ENCODE data around the gene FBLN5. TPM values are rescaled to one million over a fixed set of nuclear protein-coding genes. Genes with fewer than 3 reads are reported as not detected.

The FBLN5 gene
- total RNA-seq, 1 experiment from 2014 or later, result 3.3 TPM

GRCh38 chr14:91975763-91976162 is 28.3 kb upstream of the FBLN5 start:
- RAD21 ChIA-PET (ENCODE audit: low non-redundant PET in 1 of 2, low total read pairs in 2 of 2, uncharacterized antibody in 2 of 2, unreplicated experiment in 2 of 2), result no interaction called here
- no peaks in the 10 kb centered on the region for H3K9me2 ChIP-seq (ENCODE audit: insufficient read depth)
- intact Hi-C loops (cut with micrococcal nuclease), result no loop called here
- peaks cover 0 to 10% of the 10 kb centered on the region in 2 experiments; a peak in 3 of 4 replicates for H3K4me1 ChIP-seq (ENCODE audit: control insufficient read depth in 1 of 2, insufficient read depth in 2 of 2, low read length in 2 of 2)
- no peak for ATAC-seq
- no peak overlapping the region for H3K4me3 ChIP-seq (replicated peaks in 1 of 2; ENCODE audit: low read depth in 1 of 2, low read length in 2 of 2)
- no peak overlapping the region for H3K27ac ChIP-seq (ENCODE audit: low read depth, low read length)
- no peaks in the 10 kb centered on the region for H4K20me1 ChIP-seq (ENCODE audit: insufficient read depth)
- H3K36me3 ChIP-seq (ENCODE audit: control insufficient read depth in 1 of 2, insufficient read depth in 2 of 2, low read length in 2 of 2), result peaks cover 0 to 7% of the 10 kb centered on the region in 2 experiments; a peak in 1 of 4 replicates
- H3K9ac ChIP-seq (ENCODE audit: low read length), result no peak overlapping the region
- H3K27me3 ChIP-seq (ENCODE audit: insufficient read depth, low read length), result no peaks in the 10 kb centered on the region
- no TSS peak for BruUV-seq (replicated peaks)
- CTCF ChIA-PET, result interaction anchor here (0.8 to 3.7 kb wide), 2 partner anchors 21 to 326 kb away, joined by 3 to 18 read pairs; no protein-coding TSS in a partner anchor
- POLR2A ChIA-PET, result no interaction called here
- no peaks in the 10 kb centered on the region for H3K79me2 ChIP-seq (ENCODE audit: insufficient read depth, low read length)
- H3K9me3 ChIP-seq (ENCODE audit: control insufficient read depth in 1 of 2, insufficient read depth in 1 of 2, low read depth in 1 of 2, low read length in 2 of 2), result no peaks in the 10 kb centered on the region
- H3K4me2 ChIP-seq (ENCODE audit: low read length), result no peak overlapping the region
- TF ChIP-seq POLR2A (IDR thresholded peaks at IDR 0.05; ENCODE audit: borderline replicate concordance, extremely low read depth, insufficient read depth, insufficient read length) (no peak), CEBPB (IDR thresholded peaks at IDR 0.05; ENCODE audit: low read depth) (no peak), ZNF274 (IDR thresholded peaks at IDR 0.05; ENCODE audit: low read depth, low read length) (no peak), EZH2 (IDR thresholded peaks at IDR 0.05) (no peak), ATF3 (IDR thresholded peaks at IDR 0.05) (no peak), POLR2AphosphoS5 (IDR thresholded peaks at IDR 0.05; ENCODE audit: low read depth, low read length) (no peak), JUND (IDR thresholded peaks at IDR 0.05) (no peak), RAD21 (IDR thresholded peaks at IDR 0.05; ENCODE audit: low read depth) (no peak), YY1 (IDR thresholded peaks at IDR 0.05; ENCODE audit: extremely low read depth, insufficient replicate concordance, low read depth, low read length) (no peak)
- no peak for DNase-seq (ENCODE audit: low read depth, low spot score)
- no peak overlapping the region for H2AFZ ChIP-seq (ENCODE audit: low read depth, low read length, poor library complexity, severe bottlenecking)

- BruUV-seq (replicated peaks), result no TSS peak
- Histone ChIP-seq H3K9me2 (ENCODE audit: insufficient read depth) (no peaks in the 10 kb centered on the region), H3K79me2 (ENCODE audit: insufficient read depth, low read length) (no peaks in the 10 kb centered on the region), H3K4me3 (replicated peaks in 1 of 2; ENCODE audit: low read depth in 1 of 2, low read length in 2 of 2) (no peak overlapping the region), H3K4me2 (ENCODE audit: low read length) (no peak overlapping the region), H3K27ac (ENCODE audit: low read depth, low read length) (no peak overlapping the region), H4K20me1 (ENCODE audit: insufficient read depth) (no peaks in the 10 kb centered on the region), H2AFZ (ENCODE audit: low read depth, low read length, poor library complexity, severe bottlenecking) (no peak overlapping the region), H3K9ac (ENCODE audit: low read length) (no peak overlapping the region), H3K27me3 (ENCODE audit: insufficient read depth, low read length) (no peaks in the 10 kb centered on the region), H3K36me3 (ENCODE audit: control insufficient read depth in 1 of 2, insufficient read depth in 2 of 2, low read length in 2 of 2) (peaks cover 0 to 16% of the 10 kb centered on the region in 2 experiments; a peak in 1 of 4 replicates), H3K4me1 (ENCODE audit: control insufficient read depth in 1 of 2, insufficient read depth in 2 of 2, low read length in 2 of 2) (no peaks in the 10 kb centered on the region), H3K9me3 (ENCODE audit: control insufficient read depth in 1 of 2, insufficient read depth in 1 of 2, low read depth in 1 of 2, low read length in 2 of 2) (no peaks in the 10 kb centered on the region)
- no peak for ATAC-seq
- ChIA-PET POLR2A (no interaction called here), RAD21 (ENCODE audit: low non-redundant PET in 1 of 2, low total read pairs in 2 of 2, uncharacterized antibody in 2 of 2, unreplicated experiment in 2 of 2) (no interaction called here), CTCF (interaction anchor here (0.5 kb wide), 1 partner anchor 1786 kb away, joined by 3 read pairs; no protein-coding TSS in a partner anchor)
- no peak for DNase-seq (ENCODE audit: low read depth, low spot score)
- no peak for TF ChIP-seq MAX (IDR thresholded peaks at IDR 0.05)
- no peak for TF ChIP-seq SIN3A (IDR thresholded peaks at IDR 0.05; ENCODE audit: low read depth)
- TF ChIP-seq ZFX (IDR thresholded peaks at IDR 0.05), result no peak
- TF ChIP-seq POLR2A (IDR thresholded peaks at IDR 0.05; ENCODE audit: borderline replicate concordance, extremely low read depth, insufficient read depth, insufficient read length), result no peak
- no peak for TF ChIP-seq SP1 (IDR thresholded peaks at IDR 0.05; ENCODE audit: low read depth)
- TF ChIP-seq SRF (IDR thresholded peaks at IDR 0.05; ENCODE audit: low read depth), result no peak
- no peak for TF ChIP-seq ATF3 (IDR thresholded peaks at IDR 0.05)
- TF ChIP-seq ZBTB33 (IDR thresholded peaks at IDR 0.05; ENCODE audit: extremely low read depth, insufficient replicate concordance, low read length), result no peak
- TF ChIP-seq EZH2phosphoT487 (IDR thresholded peaks at IDR 0.05; ENCODE audit: borderline replicate concordance), result no peak
- intact Hi-C loops (cut with micrococcal nuclease), result no loop called here
Observed at GRCh38 chr14:91971188-91971778, 23.8 kb upstream of the FBLN5 start.
